ENCODE results near the gene MAD1L1.

GRCh38 chr7:2012044-2012900 lies 220.5 kb downstream of the MAD1L1 start:
- TF ChIP-seq ZNF747 (tag by site-specific recombination; IDR thresholded peaks at IDR 0.05) = no peak
- TF ChIP-seq TCF7L2 (IDR thresholded peaks at IDR 0.05; ENCODE audit: borderline replicate concordance, low read depth, low read length) = no peak
- TF ChIP-seq, protein P1, sequence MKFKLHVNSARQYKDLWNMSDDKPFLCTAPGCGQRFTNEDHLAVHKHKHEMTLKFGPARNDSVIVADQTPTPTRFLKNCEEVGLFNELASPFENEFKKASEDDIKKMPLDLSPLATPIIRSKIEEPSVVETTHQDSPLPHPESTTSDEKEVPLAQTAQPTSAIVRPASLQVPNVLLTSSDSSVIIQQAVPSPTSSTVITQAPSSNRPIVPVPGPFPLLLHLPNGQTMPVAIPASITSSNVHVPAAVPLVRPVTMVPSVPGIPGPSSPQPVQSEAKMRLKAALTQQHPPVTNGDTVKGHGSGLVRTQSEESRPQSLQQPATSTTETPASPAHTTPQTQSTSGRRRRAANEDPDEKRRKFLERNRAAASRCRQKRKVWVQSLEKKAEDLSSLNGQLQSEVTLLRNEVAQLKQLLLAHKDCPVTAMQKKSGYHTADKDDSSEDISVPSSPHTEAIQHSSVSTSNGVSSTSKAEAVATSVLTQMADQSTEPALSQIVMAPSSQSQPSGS (tag by site-specific recombination; IDR thresholded peaks at IDR 0.05; ENCODE audit: low read depth) = no peak
- no peak for TF ChIP-seq KLF7 (tag by site-specific recombination; IDR thresholded peaks at IDR 0.05; ENCODE audit: borderline replicate concordance)
- no peak for TF ChIP-seq ZNF19 (tag by site-specific recombination; IDR thresholded peaks at IDR 0.05; ENCODE audit: low read depth)
- TF ChIP-seq ZNF366 (tag by site-specific recombination; conservative IDR thresholded peaks at IDR 0.05) = no peak
- no peak for TF ChIP-seq CTCF (tag by site-specific recombination; IDR thresholded peaks at IDR 0.05)
- TF ChIP-seq ZNF302 (tag by site-specific recombination; IDR thresholded peaks at IDR 0.05; ENCODE audit: low read depth) = no peak

Measured in HEK293 (cell line).